Hematopoietic multipotent progenitor cell (in vitro differentiated cells): Measurements from ENCODE around the gene RAPGEF1. TPM values are rescaled to one million over a fixed set of nuclear protein-coding genes. Genes with fewer than 3 reads are reported as not detected.
"Not testable (repeated sequence)": the region's sequence is repeated elsewhere in the genome, so short reads cannot be mapped to it uniquely, and the experiment has no call there.

Experiments
- DNase-seq, 3 donors: peaks; one replicate each; pipeline ENCODE4 v3.0.0-alpha.2; 2011 to 2015; ENCODE audit warnings: low read depth in 2 of 3, low spot score in 2 of 3
- small RNA-seq: library from RNA; depleted of rRNA; stranded (forward); fragments of <200 nt; gene quantifications from one replicate; pipeline ENCODE3, GENCODE V24; 2012
- total RNA-seq: library from RNA; depleted of rRNA; stranded (reverse); fragments of >200 nt; gene quantifications from one replicate; pipeline ENCODE4 v1.2.3, GENCODE V29; 2012

Gene RAPGEF1
- total RNA-seq, 1 donor = 26.1 TPM

DNA sequence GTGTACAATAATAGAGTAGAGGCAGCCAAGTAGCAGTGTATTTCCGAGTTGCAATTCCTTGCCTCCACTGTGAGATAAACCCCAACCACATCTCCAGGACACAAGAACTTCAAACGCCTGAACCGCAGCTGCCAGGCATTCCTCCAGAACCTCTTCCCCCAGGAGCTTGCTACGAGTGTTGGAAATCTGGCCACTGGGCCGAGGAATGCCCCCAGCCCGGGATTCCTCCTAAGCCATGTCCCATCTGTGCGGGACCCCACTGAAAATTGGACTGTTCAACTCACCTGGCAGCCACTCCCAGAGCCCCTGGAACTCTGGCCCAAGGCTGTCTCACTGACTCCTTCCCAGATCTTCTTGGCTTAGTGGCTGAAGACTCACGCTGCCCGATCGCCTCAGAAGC is 190.7 kb downstream of the RAPGEF1 start:
- DNase-seq = not testable (repeated sequence)

DNA sequence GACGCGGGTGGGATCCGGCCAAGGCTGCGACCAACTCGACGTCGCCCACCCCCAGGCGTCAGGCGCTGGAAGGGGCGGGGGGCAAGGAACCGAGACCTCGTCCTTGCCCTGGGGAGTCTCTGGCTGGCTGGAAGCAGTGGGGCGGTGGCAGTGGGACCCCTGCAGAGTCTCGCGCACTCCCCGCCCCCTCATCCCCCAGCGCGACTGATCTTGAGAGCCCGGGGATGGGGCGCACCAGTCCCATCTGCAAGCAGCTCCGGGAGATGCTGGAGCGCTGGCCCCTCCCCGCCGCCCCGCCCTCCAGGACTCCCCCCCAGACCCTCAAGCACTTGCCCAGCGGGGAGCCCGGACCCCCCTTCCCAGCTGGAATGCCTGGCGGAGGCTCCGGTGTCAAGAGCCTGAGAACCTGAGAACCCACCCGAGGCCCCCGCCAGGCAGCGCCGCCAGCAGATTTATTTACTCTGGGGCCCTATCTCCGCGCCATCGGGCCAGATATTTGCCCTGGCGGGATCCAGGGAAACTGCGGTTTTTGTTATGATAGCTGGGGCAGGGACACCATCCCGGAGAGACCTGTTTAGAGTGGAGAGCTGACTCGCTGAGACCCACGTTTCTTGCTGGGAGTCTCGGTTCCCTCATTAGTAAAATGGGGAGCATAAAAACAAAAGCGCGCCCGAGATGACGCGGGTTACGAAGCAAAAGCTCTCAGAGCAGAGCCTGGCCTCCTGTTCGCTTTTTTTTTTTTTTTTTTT is 193.4 kb downstream of the RAPGEF1 start:
- DNase-seq = no peak

DNA sequence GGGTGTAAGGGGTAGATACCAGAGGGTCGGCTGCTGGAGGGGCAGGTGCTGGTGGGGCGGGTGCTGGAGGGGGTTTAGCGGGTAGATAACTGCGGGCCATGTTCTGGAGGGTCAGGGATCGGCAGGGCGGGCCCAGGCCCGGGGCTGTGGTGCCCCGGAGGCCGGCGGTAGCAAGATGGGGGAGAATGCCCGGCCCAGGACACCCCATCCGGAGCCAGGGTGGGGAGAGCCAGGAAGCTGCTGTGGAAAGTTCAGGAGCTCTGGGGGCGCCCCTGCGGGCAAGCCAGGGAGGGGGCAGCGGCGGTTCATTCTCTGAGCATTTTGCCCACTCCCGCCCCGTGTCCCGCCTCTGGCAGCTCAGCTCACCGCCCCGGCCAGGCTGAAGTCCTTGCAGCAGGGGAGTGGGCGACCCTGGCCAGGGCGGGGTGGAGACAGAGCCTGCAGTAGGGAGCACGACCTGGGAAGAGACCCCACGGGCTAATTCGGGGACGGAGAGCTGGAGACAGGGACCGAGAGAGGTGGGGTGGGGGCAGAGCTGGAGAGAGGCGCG is 194.0 kb downstream of the RAPGEF1 start:
- no peak for DNase-seq

DNA sequence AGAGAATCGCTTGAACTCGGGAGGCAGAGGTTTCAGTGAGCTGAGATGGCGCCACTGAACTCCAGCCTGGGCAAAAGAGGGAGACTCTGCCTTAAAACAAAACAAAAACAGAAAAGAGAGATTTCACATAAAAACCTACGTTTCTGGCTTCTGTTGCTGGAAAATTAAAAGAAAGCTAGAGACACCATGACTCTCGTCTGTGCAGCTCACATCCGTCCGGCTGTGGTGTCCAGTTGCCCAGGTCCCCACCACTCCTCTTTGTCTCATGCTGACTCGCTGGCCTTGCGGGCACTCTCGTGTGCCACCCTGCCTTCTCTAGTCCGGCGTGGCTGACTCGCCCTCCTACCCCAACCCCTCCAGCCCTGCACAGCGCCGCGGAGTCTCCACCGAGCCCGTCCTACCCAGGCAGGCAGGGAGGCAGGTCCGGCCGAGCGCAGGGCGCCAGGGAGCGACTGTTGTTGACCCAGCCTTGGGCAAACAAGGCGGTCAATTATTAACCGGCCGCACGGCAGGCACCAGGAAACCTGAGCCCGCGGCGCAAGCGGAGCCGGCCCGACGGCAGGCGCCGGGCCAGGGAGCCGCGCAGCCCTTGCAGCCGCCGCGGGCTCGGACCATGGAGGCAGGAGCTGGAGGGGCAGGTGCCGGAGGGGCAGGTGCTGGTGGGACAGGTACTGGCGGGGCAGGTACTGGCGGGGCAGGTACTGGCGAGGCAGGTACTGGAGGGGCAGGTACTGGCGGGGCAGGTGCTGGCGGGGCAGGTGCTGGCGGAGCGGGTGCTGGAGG is 194.7 kb downstream of the RAPGEF1 start, which contains the start of gene PRRT1B:
TSS of gene PRRT1B (plus strand) at position 521 of the 783 bp plus-strand sequence. CDS start at position 614, 93 bp downstream.
- no peak for DNase-seq

DNA sequence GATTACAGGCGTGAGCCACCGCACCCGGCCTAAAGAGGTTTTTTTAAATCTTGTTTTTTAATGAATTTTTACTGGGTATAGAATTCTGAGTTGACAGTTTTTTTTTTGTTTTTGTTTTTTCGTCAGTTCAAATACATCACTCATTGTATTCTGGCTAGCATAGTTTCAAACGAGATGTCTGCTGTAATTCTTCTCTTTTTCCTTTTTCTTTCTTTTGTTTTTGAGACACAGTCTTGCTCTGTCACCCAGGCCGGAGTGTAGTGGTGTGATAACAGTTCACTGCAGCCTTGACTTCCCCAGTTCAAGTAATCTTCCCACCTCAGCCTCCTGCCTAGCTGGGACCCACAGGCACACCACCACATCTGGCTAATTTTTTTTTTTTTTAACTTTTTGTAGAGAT is 196.7 kb downstream of the RAPGEF1 start:
- peak in 1 of 3 donors; percentile 39 for DNase-seq

DNA sequence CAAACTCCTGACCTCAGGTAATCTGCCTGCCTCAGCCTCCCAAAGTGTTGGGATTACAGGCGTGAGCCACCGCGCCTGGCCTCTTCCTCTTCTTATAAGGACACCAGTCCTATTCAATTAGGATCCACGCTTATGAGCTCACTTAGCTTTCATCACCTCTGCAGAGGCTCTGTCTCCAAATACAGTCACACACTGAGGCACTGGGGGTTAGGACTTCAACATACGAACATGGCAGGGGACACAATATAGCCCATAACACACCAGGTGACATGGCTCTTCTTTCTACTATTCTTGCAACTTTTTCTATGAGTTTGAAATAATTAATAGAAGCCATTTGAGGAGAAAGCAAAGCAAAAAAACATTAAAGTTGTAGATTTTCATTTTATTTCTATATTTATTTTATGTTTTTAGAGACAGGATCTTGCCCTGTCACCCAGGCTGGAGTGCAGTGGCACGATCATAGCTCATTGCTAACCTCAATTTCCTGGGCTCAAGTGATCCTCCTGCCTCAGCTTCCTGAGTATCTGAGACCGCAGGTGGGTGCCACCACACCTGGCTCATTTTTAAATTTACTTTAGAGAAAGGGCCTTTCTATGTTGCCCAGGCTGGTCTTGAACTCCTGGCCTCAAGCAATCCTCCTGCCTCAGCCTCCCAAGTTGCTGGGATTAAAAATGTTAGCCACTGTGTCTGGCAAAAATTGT is 200.5 kb downstream of the RAPGEF1 start:
- no peak for DNase-seq

DNA sequence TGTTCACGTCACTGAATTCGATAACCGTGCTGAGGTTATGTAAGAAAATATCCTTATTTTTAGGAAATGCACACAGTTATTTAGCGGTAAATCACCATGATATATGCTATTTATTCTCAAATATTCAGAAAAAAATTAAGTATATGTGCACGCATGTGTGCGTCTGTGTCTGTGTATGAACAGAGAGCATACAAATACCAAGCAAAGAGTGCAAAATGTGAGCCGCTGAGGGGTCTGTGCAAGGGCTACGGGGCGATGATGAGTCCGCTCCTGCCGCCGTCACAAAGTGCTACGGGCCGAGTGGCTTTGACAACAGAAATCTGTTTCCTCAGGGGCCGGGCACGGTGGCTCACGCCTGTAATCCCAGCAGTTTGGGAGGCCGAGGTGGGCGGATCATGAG is 201.9 kb downstream of the RAPGEF1 start:
- no peak for DNase-seq

DNA sequence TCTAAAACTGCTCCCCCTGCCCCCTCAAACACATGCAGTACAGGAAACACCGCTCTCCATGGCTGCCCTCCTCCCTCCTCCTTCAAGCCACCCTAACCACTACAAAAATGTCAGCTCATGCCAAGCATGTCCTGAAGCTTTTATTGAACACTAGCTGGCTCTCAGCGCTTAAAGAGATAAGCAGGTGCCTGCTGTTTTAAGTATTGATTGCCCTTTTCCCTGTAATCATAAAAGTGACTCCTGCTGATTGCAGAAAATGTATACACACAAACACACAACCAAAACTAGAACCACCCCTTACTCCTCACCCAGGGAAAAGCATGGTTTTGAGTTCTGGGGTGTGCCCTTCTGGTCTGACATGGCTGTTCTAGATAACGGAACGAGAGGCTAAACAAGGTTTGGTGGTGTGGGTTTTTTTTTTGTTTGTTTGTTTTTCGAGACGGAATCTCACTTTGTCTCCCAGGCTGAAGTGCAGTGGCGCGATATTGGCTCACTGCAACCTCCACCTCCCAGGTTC is 205.1 kb downstream of the RAPGEF1 start:
- peak in 2 of 3 donors; percentile 61 to 83 for DNase-seq

DNA sequence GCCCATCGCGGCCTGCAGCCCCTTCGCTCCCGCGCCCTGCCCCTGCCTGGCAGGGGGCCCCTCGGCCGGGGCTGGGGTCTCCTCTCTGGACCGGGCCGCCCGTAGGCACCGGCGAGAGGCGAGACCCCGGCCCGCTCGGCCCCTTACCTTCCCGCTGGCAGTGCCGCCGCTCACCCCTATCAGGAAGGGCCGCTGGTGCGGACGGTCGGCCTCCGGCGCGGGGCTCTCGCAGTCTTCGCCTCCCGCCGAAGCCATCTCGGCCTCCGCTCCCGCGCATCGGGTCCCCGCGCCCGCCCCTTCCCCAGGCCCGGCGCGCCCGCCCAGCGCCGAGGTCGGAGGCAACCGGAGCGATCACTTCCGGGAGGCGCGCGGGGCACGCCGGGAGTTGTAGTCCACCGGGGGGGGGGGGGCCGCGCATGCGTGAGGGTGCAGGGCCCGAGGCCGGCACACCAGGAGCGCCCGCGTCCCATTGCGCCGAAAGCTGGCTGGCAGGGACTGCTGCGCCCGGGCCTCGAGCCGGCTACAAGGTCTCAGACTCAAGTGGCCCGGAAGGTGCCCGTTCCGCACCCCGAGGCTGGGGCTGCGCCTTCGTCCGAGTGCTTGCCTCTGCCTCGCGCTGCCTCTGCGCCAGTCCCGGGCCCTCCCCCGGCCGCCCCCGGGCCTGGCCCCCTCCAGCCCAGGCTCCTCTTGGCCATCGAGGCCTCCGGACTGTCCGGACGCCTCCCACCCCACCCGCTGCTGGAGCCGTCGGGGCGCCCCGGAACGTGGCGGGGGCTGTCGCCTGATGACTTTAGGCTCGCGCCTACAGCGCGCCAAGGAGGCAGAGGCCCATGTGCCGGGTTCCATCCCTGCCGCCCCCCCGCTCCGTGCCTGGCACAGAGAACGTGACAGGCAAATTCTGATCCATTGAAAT is 208.7 kb downstream of the RAPGEF1 start, which contains the start of gene UCK1:
TSS of gene UCK1 (minus strand) at position 344 of the 913 bp plus-strand sequence. CDS start at position 255, 89 bp downstream.
- peak; percentile 69 to 82 (median 79) for DNase-seq

DNA sequence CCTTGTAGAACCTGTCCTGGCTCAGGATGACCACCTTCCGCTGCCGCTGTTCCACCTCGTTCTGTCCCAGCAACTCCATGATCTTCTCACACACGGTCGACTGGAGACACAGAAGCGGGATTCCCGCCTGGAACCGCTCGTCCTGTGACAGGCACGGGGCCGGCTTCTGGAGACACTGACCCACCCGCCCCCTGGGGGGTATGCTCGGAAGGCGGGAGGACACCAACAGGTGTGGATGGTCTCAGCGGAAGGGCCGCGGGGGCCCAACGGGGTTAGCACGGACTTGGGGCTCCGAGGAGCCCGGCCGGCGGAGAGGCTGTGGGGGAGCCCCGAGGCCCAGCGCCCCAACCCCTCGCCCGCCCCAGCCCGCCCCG is 209.3 kb downstream of the RAPGEF1 start:
- no peak for DNase-seq

DNA sequence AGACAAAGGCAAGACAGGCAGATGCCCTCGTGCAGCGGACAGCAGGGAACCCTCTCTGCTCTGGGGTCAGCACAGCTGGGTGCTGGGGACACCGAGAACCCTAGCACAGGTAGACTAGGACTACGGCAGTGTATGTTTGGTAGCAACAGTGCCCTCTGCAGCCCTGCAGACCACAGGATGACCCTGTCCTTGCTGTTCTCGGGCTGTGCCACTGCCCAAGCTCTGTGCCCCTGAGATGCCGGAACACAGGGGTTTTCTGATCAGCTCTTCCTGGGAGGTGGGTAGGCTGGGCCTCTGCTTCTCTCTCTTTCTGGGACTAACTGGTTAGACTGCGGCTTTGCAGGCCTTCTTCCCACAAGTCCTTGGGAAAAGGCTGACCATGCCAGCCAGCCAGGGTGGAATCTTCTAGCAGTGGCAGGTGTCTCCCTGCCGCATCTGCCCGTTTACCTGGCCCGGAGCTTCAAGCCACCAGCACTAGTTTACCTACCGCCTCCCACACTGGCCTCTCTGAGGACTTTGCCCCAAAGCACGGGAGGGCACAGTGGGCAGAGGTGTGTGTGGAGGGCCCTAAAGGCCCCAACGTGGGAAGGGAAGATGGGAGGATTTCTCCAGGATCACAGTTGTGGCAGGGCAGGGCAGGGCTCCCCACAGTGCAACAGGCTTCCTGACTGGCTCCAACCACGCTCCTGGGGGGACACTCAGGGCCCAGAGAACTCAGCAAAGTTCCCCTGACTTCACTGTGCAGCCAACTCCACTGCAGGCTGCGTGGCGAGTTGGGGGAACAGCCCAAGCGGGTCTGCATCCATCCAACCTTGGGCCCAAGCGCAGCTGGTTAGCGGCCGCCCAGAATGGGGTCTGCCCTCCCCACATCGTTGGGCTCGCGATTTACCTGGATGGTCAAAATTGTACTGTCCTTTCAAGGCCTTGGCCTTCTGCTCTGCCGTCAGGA is 210.0 kb downstream of the RAPGEF1 start:
- no peak for DNase-seq

DNA sequence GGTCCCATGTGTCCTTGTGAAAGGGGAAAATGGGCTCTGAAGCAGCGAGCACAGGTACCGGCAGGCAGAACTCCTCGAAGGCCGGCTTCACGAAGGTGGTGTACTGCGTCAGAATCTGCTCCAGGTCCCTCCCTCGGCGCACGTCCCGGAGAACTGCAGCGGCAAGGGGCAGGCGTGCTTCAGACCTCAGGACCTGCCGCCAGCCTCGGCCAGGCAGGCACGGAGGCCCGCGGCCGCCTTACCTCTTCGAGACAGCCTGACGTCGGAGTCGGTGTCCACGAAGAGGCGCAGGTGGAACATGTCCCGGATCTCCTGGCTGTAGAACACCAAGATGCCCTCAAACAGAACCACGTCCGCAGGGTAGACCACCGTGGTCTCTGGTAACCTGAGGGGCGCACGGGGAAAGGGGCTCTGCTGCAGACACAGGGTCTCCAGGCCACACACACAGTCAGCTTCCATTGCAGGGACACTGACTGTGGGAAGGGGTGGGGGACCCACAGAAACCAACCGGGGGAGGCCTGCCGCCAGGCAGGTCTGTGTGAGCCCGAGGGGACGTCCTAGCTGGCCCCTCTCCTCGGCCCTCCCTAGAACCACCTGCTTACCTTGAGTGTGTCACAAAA is 210.9 kb downstream of the RAPGEF1 start:
- DNase-seq = no peak

DNA sequence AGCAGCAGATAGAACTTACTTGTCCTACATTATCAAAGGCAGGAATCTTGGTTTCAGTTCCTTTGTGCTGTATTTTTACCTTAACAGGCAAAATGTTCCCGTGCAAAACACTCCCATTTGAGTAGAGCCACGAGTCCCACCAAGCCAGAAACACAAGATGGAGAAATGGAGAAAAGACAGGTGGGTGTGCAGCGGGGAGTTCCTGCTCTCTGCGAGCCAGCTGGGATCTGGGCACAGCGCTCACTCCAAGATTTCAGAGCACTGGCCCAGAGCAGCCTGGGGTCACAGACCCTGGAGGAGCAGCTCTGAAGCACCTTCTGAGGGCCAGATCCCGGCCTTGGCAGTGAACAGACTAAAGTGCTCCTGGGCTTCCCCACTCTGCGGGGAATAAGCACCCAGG is 211.7 kb downstream of the RAPGEF1 start:
- DNase-seq = no peak

Small RNA genes lying within 50 kb of the gene (small RNA-seq; reads per million reads assigned to genes)
- gene EIF4A1P3 (not detected), gene RF00272 (not detected), gene RN7SL328P (not detected)

Other genes with a start within 250 kb of the RAPGEF1 start
- 36.9 TPM for gene POMT1, start 237.2 kb downstream of the RAPGEF1 start, total RNA-seq
- gene UCK1, start 208.8 kb downstream of the RAPGEF1 start, total RNA-seq = 22.4 TPM
- not detected for gene PRRT1B, start 194.6 kb downstream of the RAPGEF1 start, total RNA-seq